SK-N-SH (cell line): Measurements from ENCODE around the gene SEPTIN10.
"Not testable (repeated sequence)": the region's sequence is repeated elsewhere in the genome, so short reads cannot be mapped to it uniquely, and the experiment has no call there.

Experiments used
- EP300 ChIP-seq, 2 experiments: IDR thresholded peaks; 2 replicates each; pipeline versions ENCODE4 v1.4.0 to v1.6.1; 2012; ENCODE audit warnings: borderline replicate concordance in 1 of 2, low read depth in 1 of 2, low read length in 1 of 2
- EZH2phosphoT487 ChIP-seq: fragments of 200-600 bp; sonication (generic); IDR thresholded peaks from 2 replicates; pipeline ENCODE4 v1.6.1; 2017; ENCODE audit warnings: low read depth, mixed run types, mild to moderate bottlenecking, antibody characterized with exemption, moderate library complexity, borderline replicate concordance
- GABPA ChIP-seq: IDR thresholded peaks from 2 replicates; pipeline ENCODE4 v1.4.0; 2012; ENCODE audit warnings: low read depth, mild to moderate bottlenecking
- NFIC ChIP-seq: IDR thresholded peaks from 2 replicates; pipeline ENCODE4 v1.4.0; 2012; ENCODE audit warnings: borderline replicate concordance
- POLR2AphosphoS5 ChIP-seq: IDR thresholded peaks from 2 replicates; pipeline ENCODE4 v1.6.1; 2012; ENCODE audit warnings: low read depth, low read length
- RAD21 ChIP-seq: IDR thresholded peaks from 2 replicates; pipeline ENCODE4 v1.6.1; 2012; ENCODE audit warnings: mild to moderate bottlenecking, low read length
- TAF1 ChIP-seq: IDR thresholded peaks from 2 replicates; pipeline ENCODE4 v1.6.1; 2012; ENCODE audit warnings: low read depth, mild to moderate bottlenecking, low read length, moderate library complexity, borderline replicate concordance
- TEAD4 ChIP-seq: IDR thresholded peaks from 2 replicates; pipeline ENCODE4 v1.4.0; 2012; ENCODE audit warnings: mild to moderate bottlenecking, borderline replicate concordance; ENCODE audit not compliant: insufficient read depth
- TF ChIP-seq, protein P1 (sequence below): IDR thresholded peaks from 2 replicates; pipeline ENCODE4 v1.6.1; 2012; ENCODE audit warnings: mild to moderate bottlenecking, low read depth, low read length, moderate library complexity
- TF ChIP-seq, protein P2 (sequence below): fragments of 200-600 bp; sonication (generic); IDR thresholded peaks from 2 replicates; pipeline ENCODE4 v1.6.1; 2017; ENCODE audit warnings: antibody characterized with exemption, mild to moderate bottlenecking, moderate library complexity

DNA sequence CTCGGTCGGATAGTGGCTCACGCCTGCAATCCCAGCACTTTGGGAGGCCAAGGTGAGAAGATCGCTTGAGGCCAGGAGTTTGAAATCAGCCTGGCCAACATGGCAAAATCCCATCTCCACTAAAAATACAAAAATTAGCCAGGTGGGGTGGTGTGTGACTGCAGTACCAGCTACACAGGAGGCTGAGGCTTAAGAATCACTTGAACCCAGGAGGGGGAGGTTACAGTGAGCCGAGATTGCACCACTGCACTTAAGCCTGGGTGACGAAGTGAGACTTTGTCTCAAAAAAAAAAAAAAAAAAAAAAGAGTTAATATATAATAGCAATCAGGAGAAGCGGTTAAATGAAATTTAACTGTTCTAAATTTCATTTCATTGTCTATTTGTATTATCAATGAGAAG lies 36.1 kb downstream of the SEPTIN10 start:
- not testable (repeated sequence) for TF ChIP-seq TAF1; RAD21; POLR2AphosphoS5; EP300 (IDR thresholded peaks at IDR 0.05; ENCODE audit: borderline replicate concordance in 1 of 2, low read depth in 1 of 2, low read length in 1 of 2); TEAD4; GABPA; EZH2phosphoT487; NFIC
- TF ChIP-seq, protein P1, sequence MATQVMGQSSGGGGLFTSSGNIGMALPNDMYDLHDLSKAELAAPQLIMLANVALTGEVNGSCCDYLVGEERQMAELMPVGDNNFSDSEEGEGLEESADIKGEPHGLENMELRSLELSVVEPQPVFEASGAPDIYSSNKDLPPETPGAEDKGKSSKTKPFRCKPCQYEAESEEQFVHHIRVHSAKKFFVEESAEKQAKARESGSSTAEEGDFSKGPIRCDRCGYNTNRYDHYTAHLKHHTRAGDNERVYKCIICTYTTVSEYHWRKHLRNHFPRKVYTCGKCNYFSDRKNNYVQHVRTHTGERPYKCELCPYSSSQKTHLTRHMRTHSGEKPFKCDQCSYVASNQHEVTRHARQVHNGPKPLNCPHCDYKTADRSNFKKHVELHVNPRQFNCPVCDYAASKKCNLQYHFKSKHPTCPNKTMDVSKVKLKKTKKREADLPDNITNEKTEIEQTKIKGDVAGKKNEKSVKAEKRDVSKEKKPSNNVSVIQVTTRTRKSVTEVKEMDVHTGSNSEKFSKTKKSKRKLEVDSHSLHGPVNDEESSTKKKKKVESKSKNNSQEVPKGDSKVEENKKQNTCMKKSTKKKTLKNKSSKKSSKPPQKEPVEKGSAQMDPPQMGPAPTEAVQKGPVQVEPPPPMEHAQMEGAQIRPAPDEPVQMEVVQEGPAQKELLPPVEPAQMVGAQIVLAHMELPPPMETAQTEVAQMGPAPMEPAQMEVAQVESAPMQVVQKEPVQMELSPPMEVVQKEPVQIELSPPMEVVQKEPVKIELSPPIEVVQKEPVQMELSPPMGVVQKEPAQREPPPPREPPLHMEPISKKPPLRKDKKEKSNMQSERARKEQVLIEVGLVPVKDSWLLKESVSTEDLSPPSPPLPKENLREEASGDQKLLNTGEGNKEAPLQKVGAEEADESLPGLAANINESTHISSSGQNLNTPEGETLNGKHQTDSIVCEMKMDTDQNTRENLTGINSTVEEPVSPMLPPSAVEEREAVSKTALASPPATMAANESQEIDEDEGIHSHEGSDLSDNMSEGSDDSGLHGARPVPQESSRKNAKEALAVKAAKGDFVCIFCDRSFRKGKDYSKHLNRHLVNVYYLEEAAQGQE: not testable (repeated sequence)
- TF ChIP-seq, protein P2, sequence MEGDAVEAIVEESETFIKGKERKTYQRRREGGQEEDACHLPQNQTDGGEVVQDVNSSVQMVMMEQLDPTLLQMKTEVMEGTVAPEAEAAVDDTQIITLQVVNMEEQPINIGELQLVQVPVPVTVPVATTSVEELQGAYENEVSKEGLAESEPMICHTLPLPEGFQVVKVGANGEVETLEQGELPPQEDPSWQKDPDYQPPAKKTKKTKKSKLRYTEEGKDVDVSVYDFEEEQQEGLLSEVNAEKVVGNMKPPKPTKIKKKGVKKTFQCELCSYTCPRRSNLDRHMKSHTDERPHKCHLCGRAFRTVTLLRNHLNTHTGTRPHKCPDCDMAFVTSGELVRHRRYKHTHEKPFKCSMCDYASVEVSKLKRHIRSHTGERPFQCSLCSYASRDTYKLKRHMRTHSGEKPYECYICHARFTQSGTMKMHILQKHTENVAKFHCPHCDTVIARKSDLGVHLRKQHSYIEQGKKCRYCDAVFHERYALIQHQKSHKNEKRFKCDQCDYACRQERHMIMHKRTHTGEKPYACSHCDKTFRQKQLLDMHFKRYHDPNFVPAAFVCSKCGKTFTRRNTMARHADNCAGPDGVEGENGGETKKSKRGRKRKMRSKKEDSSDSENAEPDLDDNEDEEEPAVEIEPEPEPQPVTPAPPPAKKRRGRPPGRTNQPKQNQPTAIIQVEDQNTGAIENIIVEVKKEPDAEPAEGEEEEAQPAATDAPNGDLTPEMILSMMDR: not testable (repeated sequence)
